ENCODE measurements around the gene MBD6.

GRCh38 chr12:57477710-57478681, 44.6 kb upstream of the MBD6 start:
- TF ChIP-seq CTCF (conservative IDR thresholded peaks at IDR 0.05; ENCODE audit: low read depth, low read length) (no peak), EZH2 (IDR thresholded peaks at IDR 0.05; ENCODE audit: borderline replicate concordance, low read depth, low read length, poor library complexity, severe bottlenecking) (no peak)

All from A673 (cell line).